CD14-positive monocyte (primary cell): ENCODE results near the gene CDC14A. TPM values are rescaled to one million over a fixed set of nuclear protein-coding genes. Genes with fewer than 3 reads are reported as not detected.

Source experiments
- DNase-seq, 3 donors: peaks; one replicate each; pipeline ENCODE4 v3.0.0-alpha.2; 2011 to 2022
- H2AFZ ChIP-seq: 2 replicates; pipeline ENCODE4 v1.6.0; 2012; ENCODE audit warnings: mild to moderate bottlenecking, low read depth, low read length, inconsistent platforms; ENCODE audit not compliant: insufficient read depth, poor library complexity, severe bottlenecking
- H3K27ac ChIP-seq, 2 donors: 1 replicate in 1 of 2; 2 replicates in 1 of 2; pipeline ENCODE4 v1.5.1; 2012 to 2013; ENCODE audit warnings: low read length in 2 of 2, control low read depth in 1 of 2, inconsistent platforms in 1 of 2, low read depth in 1 of 2, mild to moderate bottlenecking in 1 of 2
- H3K27me3 ChIP-seq, 2 donors: one replicate each; pipeline versions ENCODE4 v1.6.0 to v1.6.1; 2011 to 2013; ENCODE audit warnings: low read length in 2 of 2; ENCODE audit not compliant: control insufficient read depth in 2 of 2, insufficient read depth in 2 of 2
- H3K36me3 ChIP-seq, 2 donors: replicated peaks in 1 of 2; 1 replicate in 1 of 2; 2 replicates in 1 of 2; pipeline versions ENCODE4 v1.5.1 to v1.6.1; 2012 to 2013; ENCODE audit warnings: low read length in 2 of 2, control low read depth in 1 of 2, inconsistent platforms in 1 of 2, mild to moderate bottlenecking in 1 of 2; ENCODE audit not compliant: insufficient read depth in 2 of 2, control insufficient read depth in 1 of 2
- H3K4me1 ChIP-seq, 2 donors: 1 replicate in 1 of 2; 2 replicates in 1 of 2; pipeline versions ENCODE4 v1.5.1 to v1.6.1; 2012 to 2013; ENCODE audit warnings: low read length in 2 of 2, control low read depth in 1 of 2, inconsistent platforms in 1 of 2, mild to moderate bottlenecking in 1 of 2, moderate library complexity in 1 of 2; ENCODE audit not compliant: insufficient read depth in 2 of 2, control insufficient read depth in 1 of 2
- H3K4me2 ChIP-seq: replicated peaks from 2 replicates; pipeline ENCODE3; 2012; ENCODE audit warnings: low read length, moderate library complexity, mild to moderate bottlenecking; ENCODE audit not compliant: poor library complexity, severe bottlenecking; ENCODE audit errors: extremely low read depth
- H3K4me3 ChIP-seq, 3 experiments: fragments of 200-600 bp in 1 of 3; sonication (generic) in 1 of 3; replicated peaks in 1 of 3; 1 replicate in 2 of 3; 2 replicates in 1 of 3; pipeline ENCODE4 v1.5.1; 2011 to 2013; ENCODE audit warnings: low read length in 3 of 3, mild to moderate bottlenecking in 3 of 3, control low read depth in 2 of 3, low read depth in 2 of 3, inconsistent platforms in 1 of 3, moderate library complexity in 1 of 3
- H3K79me2 ChIP-seq: 2 replicates; pipeline ENCODE4 v1.6.0; 2012; ENCODE audit warnings: mild to moderate bottlenecking, control low read depth, inconsistent platforms, low read length, moderate library complexity; ENCODE audit not compliant: insufficient read depth
- H3K9ac ChIP-seq: 2 replicates; pipeline ENCODE4 v1.6.0; 2017; ENCODE audit warnings: low read length, mild to moderate bottlenecking; ENCODE audit not compliant: insufficient read depth, poor library complexity, severe bottlenecking
- H3K9me3 ChIP-seq, 2 donors: replicated peaks in 1 of 2; 1 replicate in 1 of 2; 2 replicates in 1 of 2; pipeline versions ENCODE4 v1.5.1 to v1.6.1; 2012 to 2013; ENCODE audit warnings: low read length in 2 of 2, control low read depth in 1 of 2; ENCODE audit not compliant: control insufficient read depth in 1 of 2, insufficient read depth in 1 of 2
- H4K20me1 ChIP-seq: 2 replicates; pipeline ENCODE4 v1.6.0; 2012; ENCODE audit warnings: mild to moderate bottlenecking, low read length, control low read depth, moderate library complexity; ENCODE audit not compliant: insufficient read depth
- H3K27ac Mint-ChIP-seq, 7 donors: one replicate each; pipeline ENCODE4 v1.8.0; 2020; ENCODE audit warnings: mild to moderate bottlenecking in 7 of 7, mixed read lengths in 7 of 7, moderate library complexity in 6 of 7, inconsistent platforms in 2 of 7
- H3K27me3 Mint-ChIP-seq, 3 donors: one replicate each; pipeline ENCODE4 v1.8.0; 2021 to 2022; ENCODE audit warnings: low read depth in 3 of 3, mild to moderate bottlenecking in 3 of 3, mixed read lengths in 3 of 3, moderate library complexity in 3 of 3, inconsistent platforms in 1 of 3
- H3K36me3 Mint-ChIP-seq, 2 donors: one replicate each; pipeline ENCODE4 v1.8.0; 2020; ENCODE audit warnings: mixed read lengths in 2 of 2, inconsistent platforms in 1 of 2, mild to moderate bottlenecking in 1 of 2
- H3K4me1 Mint-ChIP-seq: one replicate; pipeline ENCODE4 v1.8.0; 2020; ENCODE audit warnings: mild to moderate bottlenecking, mixed read lengths
- H3K4me3 Mint-ChIP-seq, 2 donors: one replicate each; pipeline ENCODE4 v1.8.0; 2020; ENCODE audit warnings: mild to moderate bottlenecking in 2 of 2, mixed read lengths in 2 of 2, moderate library complexity in 1 of 2
- H3K9me3 Mint-ChIP-seq, 7 donors: one replicate each; pipeline ENCODE4 v1.8.0; 2020 to 2022; ENCODE audit warnings: mixed read lengths in 7 of 7, mild to moderate bottlenecking in 6 of 7, moderate library complexity in 6 of 7, inconsistent platforms in 2 of 7
- CTCF ChIP-seq: fragments of 200-600 bp; IDR thresholded peaks from one replicate; pipeline ENCODE4 v1.8.0; 2022; ENCODE audit warnings: antibody characterized with exemption, mild to moderate bottlenecking
- WGBS: methylation state at CpG from one replicate; pipeline ENCODE4 v1.1.5; 2013; ENCODE audit warnings: missing lambda C conversion rate; ENCODE audit not compliant: insufficient coverage; 5-methylcytosine and 5-hydroxymethylcytosine counted together
- intact Hi-C, 2 donors: fragments of 100-400 bp; cut with micrococcal nuclease; formaldehyde crosslinking; loops; one replicate each; pipeline versions ENCODE4 v1.15.0 to v1.15.1; 2023
- polyA plus RNA-seq, 3 donors: library from polyadenylated mRNA; depleted of rRNA in 1 of 3; unstranded in 2 of 3; stranded (reverse) in 1 of 3; fragments of 300-500 nt in 2 of 3; fragments of >200 nt in 1 of 3; fragmentation: Illumina TruSeq in 2 of 3; gene quantifications; 1 replicate in 2 of 3; 2 replicates in 1 of 3; pipeline ENCODE4 v1.2.3, GENCODE V29; 2012 to 2021

Gene CDC14A
- polyA plus RNA-seq, 3 donors, result 4.2 to 9.2 (median 6.1) TPM

GRCh38 chr1:100474834-100475233 lies 122.5 kb downstream of the CDC14A start:
- no peak for DNase-seq
- Histone ChIP-seq H3K27me3 (no peaks in the 10 kb centered on the region), H3K4me2 (no peak overlapping the region), H3K9me3 (no peaks in the 10 kb centered on the region), H3K79me2 (no peaks in the 10 kb centered on the region), H3K27ac (no peak overlapping the region), H4K20me1 (no peaks in the 10 kb centered on the region), H3K36me3 (peaks cover 25 to 65% of the 10 kb centered on the region in 2 donors), H3K9ac (no peak overlapping the region), H2AFZ (no peak overlapping the region), H3K4me3 (no peak overlapping the region), H3K4me1 (no peaks in the 10 kb centered on the region)
- Mint-ChIP-seq H3K9me3 (no peaks in the 10 kb centered on the region), H3K4me3 (no peak overlapping the region), H3K4me1 (no peaks in the 10 kb centered on the region), H3K36me3 (peaks cover 37 to 50% of the 10 kb centered on the region in 2 donors), H3K27ac (peak overlapping the region in 1 of 7 donors; percentile 27), H3K27me3 (peaks cover 0 to 4% (median 0%) of the 10 kb centered on the region in 3 donors)
- intact Hi-C loops, result no loop called here
- TF ChIP-seq CTCF, result no peak

- Histone ChIP-seq H3K36me3 (peaks cover 25 to 68% of the 10 kb centered on the region in 2 donors), H3K4me1 (no peaks in the 10 kb centered on the region), H3K4me3 (no peak overlapping the region), H3K27me3 (no peaks in the 10 kb centered on the region), H2AFZ (no peak overlapping the region), H3K4me2 (no peak overlapping the region), H4K20me1 (no peaks in the 10 kb centered on the region), H3K27ac (no peak overlapping the region), H3K79me2 (no peaks in the 10 kb centered on the region), H3K9ac (no peak overlapping the region), H3K9me3 (no peaks in the 10 kb centered on the region)
- H3K27ac Mint-ChIP-seq, result no peak overlapping the region
- WGBS, result 64% methylated on average over 1 of the region's 4 CpGs
- peaks cover 0 to 4% (median 0%) of the 10 kb centered on the region in 3 donors for H3K27me3 Mint-ChIP-seq
- H3K4me3 Mint-ChIP-seq, result no peak overlapping the region
- no peaks in the 10 kb centered on the region for H3K4me1 Mint-ChIP-seq
- TF ChIP-seq CTCF, result no peak
- no peak for DNase-seq
- H3K36me3 Mint-ChIP-seq, result peaks cover 43 to 58% of the 10 kb centered on the region in 2 donors
- intact Hi-C loops, result no loop called here
- H3K9me3 Mint-ChIP-seq, result no peaks in the 10 kb centered on the region
Observed at GRCh38 chr1:100476735-100477290, 124.5 kb downstream of the CDC14A start.
